ENCODE data around the gene SH3BP2. TPM values are rescaled to one million over a fixed set of nuclear protein-coding genes. Genes with fewer than 3 reads are reported as not detected.

SH3BP2 gene
- total RNA-seq, 1 donor from 2014 or later: 150 TPM

DNA sequence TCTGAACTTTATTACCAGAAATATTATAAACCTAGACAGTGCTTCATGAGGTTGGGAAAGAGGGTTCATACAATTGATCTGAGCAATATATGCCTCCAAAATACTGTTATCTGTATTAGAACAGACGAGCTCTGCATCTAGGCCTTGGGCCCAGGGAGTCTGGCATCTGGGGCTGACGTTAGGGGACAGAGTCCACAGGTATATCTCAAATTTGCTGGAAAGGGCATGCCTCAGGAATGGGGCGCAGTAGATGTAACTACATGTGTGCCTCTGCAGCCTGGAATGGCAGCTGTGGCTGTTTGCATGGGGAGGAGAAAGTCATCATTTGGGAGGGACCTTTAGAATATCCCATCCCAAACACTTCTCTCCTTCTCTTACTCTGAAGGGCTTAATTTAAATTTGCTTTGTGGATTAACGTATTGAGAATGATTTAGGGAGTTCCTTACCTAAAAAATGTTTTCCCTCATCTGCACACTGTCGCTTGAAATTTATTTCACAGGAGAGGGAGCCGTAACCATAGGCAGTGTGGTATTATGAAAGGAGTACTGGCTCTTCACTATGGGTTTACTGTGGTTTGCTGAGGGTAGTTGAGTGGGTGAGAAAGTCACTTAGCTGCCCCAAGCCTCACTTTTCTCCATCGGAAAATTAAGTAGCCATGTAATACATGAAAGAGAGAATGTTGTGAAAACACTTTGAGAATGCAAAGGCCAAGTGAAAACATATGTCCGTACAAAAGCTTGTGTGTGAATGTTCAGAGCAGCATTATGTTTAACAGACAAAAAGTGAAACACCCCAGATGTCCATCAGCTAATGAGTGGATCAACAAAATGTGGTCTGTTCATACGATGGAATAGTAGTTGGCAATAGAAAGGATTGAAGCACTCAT, 56.6 kb downstream of the SH3BP2 start:
- no peaks in the 10 kb centered on the region for H3K9me3 Mint-ChIP-seq (ENCODE audit: unreplicated experiment)
- H3K36me3 Mint-ChIP-seq (ENCODE audit: low read depth, unreplicated experiment): peaks cover 7% of the 10 kb centered on the region
- peaks cover 3% of the 10 kb centered on the region for H3K27me3 Mint-ChIP-seq (ENCODE audit: unreplicated experiment)
- H3K27ac Mint-ChIP-seq (ENCODE audit: unreplicated experiment): peak overlapping the region; percentile 18
- DNase-seq (ENCODE audit: low spot score): no peak
- peaks cover 33% of the 10 kb centered on the region for H3K4me1 Mint-ChIP-seq (ENCODE audit: unreplicated experiment)
- TF ChIP-seq, protein P1, sequence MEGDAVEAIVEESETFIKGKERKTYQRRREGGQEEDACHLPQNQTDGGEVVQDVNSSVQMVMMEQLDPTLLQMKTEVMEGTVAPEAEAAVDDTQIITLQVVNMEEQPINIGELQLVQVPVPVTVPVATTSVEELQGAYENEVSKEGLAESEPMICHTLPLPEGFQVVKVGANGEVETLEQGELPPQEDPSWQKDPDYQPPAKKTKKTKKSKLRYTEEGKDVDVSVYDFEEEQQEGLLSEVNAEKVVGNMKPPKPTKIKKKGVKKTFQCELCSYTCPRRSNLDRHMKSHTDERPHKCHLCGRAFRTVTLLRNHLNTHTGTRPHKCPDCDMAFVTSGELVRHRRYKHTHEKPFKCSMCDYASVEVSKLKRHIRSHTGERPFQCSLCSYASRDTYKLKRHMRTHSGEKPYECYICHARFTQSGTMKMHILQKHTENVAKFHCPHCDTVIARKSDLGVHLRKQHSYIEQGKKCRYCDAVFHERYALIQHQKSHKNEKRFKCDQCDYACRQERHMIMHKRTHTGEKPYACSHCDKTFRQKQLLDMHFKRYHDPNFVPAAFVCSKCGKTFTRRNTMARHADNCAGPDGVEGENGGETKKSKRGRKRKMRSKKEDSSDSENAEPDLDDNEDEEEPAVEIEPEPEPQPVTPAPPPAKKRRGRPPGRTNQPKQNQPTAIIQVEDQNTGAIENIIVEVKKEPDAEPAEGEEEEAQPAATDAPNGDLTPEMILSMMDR (IDR thresholded peaks at IDR 0.05; ENCODE audit: unreplicated experiment): no peak
- H3K4me3 Mint-ChIP-seq (ENCODE audit: unreplicated experiment): no peak overlapping the region

DNA sequence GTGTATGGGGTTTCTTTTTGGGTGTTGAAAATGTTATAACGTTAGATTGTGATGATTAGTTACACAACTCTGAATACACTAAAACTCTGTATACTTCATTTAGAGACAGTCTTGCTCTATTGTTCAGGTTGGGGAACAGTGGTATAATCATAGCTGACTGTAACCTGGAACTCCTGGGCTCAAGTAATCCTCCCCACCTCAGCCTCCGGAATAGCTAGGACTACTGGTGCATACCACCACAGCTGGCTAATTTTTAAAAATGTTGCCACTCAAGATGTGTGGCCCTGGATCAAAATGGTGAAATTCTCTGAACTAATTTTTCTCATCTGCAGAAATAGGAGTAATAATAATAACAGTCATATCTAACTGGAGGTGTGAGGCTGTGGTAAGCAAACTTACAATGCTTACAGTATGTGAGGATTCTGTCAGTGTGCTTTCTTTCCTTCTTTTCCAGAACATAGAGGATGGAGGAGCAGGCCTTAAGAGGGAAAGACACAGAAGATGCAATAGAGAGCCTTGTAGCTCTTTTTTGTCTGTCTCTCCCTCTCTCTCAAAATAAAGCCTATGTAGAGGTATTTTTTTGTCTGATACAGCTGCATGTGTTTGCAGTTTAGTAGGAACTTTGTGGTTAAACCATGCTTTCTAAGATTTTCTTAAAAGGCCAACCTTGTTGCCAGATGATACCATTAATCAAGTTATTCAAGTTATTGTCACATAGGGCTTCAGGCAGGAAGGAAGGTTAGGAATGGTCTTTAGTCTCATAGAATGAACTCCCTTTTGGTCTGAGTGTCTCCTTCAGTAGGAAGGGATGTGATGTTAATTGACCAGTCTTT, 58.3 kb downstream of the SH3BP2 start:
- Mint-ChIP-seq H3K36me3 (ENCODE audit: low read depth, unreplicated experiment) (peaks cover 4% of the 10 kb centered on the region), H3K27me3 (ENCODE audit: unreplicated experiment) (no peaks in the 10 kb centered on the region), H3K4me1 (ENCODE audit: unreplicated experiment) (peaks cover 21% of the 10 kb centered on the region), H3K4me3 (ENCODE audit: unreplicated experiment) (no peak overlapping the region), H3K27ac (ENCODE audit: unreplicated experiment) (no peak overlapping the region), H3K9me3 (ENCODE audit: unreplicated experiment) (no peaks in the 10 kb centered on the region)
- no peak for DNase-seq (ENCODE audit: low spot score)
- TF ChIP-seq, protein P1 (IDR thresholded peaks at IDR 0.05; ENCODE audit: unreplicated experiment): no peak

DNA sequence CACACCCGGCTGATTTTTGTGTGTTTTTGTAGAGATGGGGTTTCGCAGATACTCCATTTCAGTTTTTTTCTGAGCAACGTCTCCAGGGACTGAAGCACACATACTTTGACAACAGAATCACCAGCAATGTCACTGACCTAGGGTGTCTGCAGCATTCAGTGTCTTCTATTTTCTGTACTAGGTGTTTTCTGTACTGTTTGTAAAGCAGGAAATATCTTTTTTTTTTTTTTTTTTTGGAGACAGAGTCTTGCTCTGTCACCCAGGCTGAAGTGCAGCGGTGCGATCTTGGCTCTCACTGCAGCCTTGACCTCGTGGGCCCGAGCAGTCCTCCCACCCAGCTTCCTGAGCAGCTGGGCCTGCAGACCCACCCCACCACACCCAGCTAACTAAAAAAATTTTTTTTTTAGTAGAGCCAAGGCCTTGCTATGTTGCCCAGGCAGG, 59.6 kb downstream of the SH3BP2 start:
- Mint-ChIP-seq H3K4me1 (ENCODE audit: unreplicated experiment) (peaks cover 19% of the 10 kb centered on the region), H3K4me3 (ENCODE audit: unreplicated experiment) (no peak overlapping the region), H3K9me3 (ENCODE audit: unreplicated experiment) (no peaks in the 10 kb centered on the region), H3K27ac (ENCODE audit: unreplicated experiment) (no peak overlapping the region), H3K36me3 (ENCODE audit: low read depth, unreplicated experiment) (peaks cover under 1% of the 10 kb centered on the region), H3K27me3 (ENCODE audit: unreplicated experiment) (no peaks in the 10 kb centered on the region)
- TF ChIP-seq, protein P1 (IDR thresholded peaks at IDR 0.05; ENCODE audit: unreplicated experiment): no peak
- no peak for DNase-seq (ENCODE audit: low spot score)

DNA sequence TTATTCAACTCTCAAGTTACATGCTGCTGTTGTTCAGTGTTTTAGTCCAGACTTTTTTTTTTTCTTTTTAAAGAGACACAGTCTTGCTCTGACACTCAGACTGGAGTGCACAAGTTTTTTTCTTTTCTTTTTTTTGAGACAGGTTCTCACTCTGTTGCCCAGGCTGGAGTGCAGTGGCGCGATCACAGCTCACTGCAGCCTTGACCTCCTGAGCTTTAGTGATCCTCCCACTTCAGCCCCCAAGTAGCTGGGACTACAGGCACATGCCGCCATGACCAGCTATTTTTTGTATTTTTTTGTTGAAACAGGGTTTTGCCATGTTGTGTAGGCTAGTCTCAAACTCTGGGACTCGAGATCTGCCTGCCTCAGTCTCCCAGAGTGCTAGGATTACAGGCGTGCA, 62.7 kb downstream of the SH3BP2 start:
- no peak overlapping the region for H3K4me3 Mint-ChIP-seq (ENCODE audit: unreplicated experiment)
- TF ChIP-seq, protein P1 (IDR thresholded peaks at IDR 0.05; ENCODE audit: unreplicated experiment): no peak
- H3K9me3 Mint-ChIP-seq (ENCODE audit: unreplicated experiment): no peaks in the 10 kb centered on the region
- H3K27ac Mint-ChIP-seq (ENCODE audit: unreplicated experiment): no peak overlapping the region
- H3K4me1 Mint-ChIP-seq (ENCODE audit: unreplicated experiment): peaks cover 30% of the 10 kb centered on the region
- DNase-seq (ENCODE audit: low spot score): no peak
- H3K27me3 Mint-ChIP-seq (ENCODE audit: unreplicated experiment): no peaks in the 10 kb centered on the region
- no peaks in the 10 kb centered on the region for H3K36me3 Mint-ChIP-seq (ENCODE audit: low read depth, unreplicated experiment)
